WTC11 (cell line): ENCODE measurements around the gene KRTAP10-10.

ENCODE experiments used
- AFF4 ChIP-seq: sonication (generic); formaldehyde crosslinking; IDR thresholded peaks from 2 replicates; pipeline ENCODE4 v1.8.1; 2023; ENCODE audit warnings: mild to moderate bottlenecking, missing genetic modification reagents, borderline replicate concordance
- CREB1 ChIP-seq: sonication (generic); formaldehyde crosslinking; IDR thresholded peaks from 2 replicates; pipeline ENCODE4 v1.8.0; 2023; ENCODE audit warnings: mild to moderate bottlenecking, missing genetic modification reagents
- CTCF ChIP-seq: fragments of 200-600 bp; IDR thresholded peaks from 2 replicates; pipeline ENCODE4 v1.8.0; 2022; ENCODE audit warnings: antibody characterized with exemption
- E2F4 ChIP-seq: sonication (generic); formaldehyde crosslinking; IDR thresholded peaks from 2 replicates; pipeline ENCODE4 v1.8.1; 2022; ENCODE audit warnings: low read depth, mild to moderate bottlenecking, moderate library complexity, missing genetic modification reagents, borderline replicate concordance
- FOXK1 ChIP-seq: sonication (generic); formaldehyde crosslinking; IDR thresholded peaks from 2 replicates; pipeline ENCODE4 v1.8.0; 2022; ENCODE audit warnings: mild to moderate bottlenecking, moderate library complexity, missing genetic modification reagents
- NFYB ChIP-seq: sonication (generic); formaldehyde crosslinking; conservative IDR thresholded peaks from 2 replicates; pipeline ENCODE4 v1.8.0; 2022; ENCODE audit warnings: low read depth, missing genetic modification reagents
- PRDM15 ChIP-seq: sonication (generic); formaldehyde crosslinking; IDR thresholded peaks from 2 replicates; pipeline ENCODE4 v1.8.0; 2022; ENCODE audit warnings: missing genetic modification reagents
- RELA ChIP-seq: sonication (generic); formaldehyde crosslinking; IDR thresholded peaks from 2 replicates; pipeline ENCODE4 v1.8.1; 2022; ENCODE audit warnings: missing genetic modification reagents, mild to moderate bottlenecking, borderline replicate concordance
- SMAD3 ChIP-seq: sonication (generic); formaldehyde crosslinking; IDR thresholded peaks from 2 replicates; pipeline ENCODE4 v1.8.0; 2022; ENCODE audit warnings: missing genetic modification reagents, mild to moderate bottlenecking, borderline replicate concordance
- STAT6 ChIP-seq: sonication (generic); formaldehyde crosslinking; conservative IDR thresholded peaks from 2 replicates; pipeline ENCODE4 v1.8.1; 2023; ENCODE audit warnings: mild to moderate bottlenecking, low read depth, missing genetic modification reagents, moderate library complexity
- ZMAT4 ChIP-seq: fragments of 250-450 bp; sonication (Bioruptor Pico); IDR thresholded peaks from 2 replicates; pipeline ENCODE4 v1.9.0; 2021; ENCODE audit warnings: mild to moderate bottlenecking

- TF ChIP-seq CREB1 (CRISPR knock-in tag) (no peak), CTCF (no peak), NFYB (no peak), ZMAT4 (CRISPR knock-in tag) (no peak), SMAD3 (no peak), PRDM15 (CRISPR knock-in tag) (no peak), RELA (no peak), E2F4 (CRISPR knock-in tag) (no peak), AFF4 (CRISPR knock-in tag) (no peak), STAT6 (CRISPR knock-in tag) (no peak), FOXK1 (CRISPR knock-in tag) (no peak)
Observed at GRCh38 chr21:44598061-44598460, 39.1 kb upstream of the KRTAP10-10 start.
